H1 (cell line): ENCODE measurements around the gene PIP5K1C. TPM values are rescaled to one million over a fixed set of nuclear protein-coding genes. Genes with fewer than 3 reads are reported as not detected.

ENCODE experiments used
- CTCF ChIA-PET: fragments of 300-600 bp; sonication (Branson Sonifier 250); formaldehyde crosslinking; loops from one replicate; lab custom pipeline; 2021; ENCODE audit not compliant: partially characterized antibody; lab: Charles Lee
- POLR2A ChIA-PET: fragments of 300-600 bp; sonication (Branson Sonifier 250); formaldehyde crosslinking; loops from one replicate; lab custom pipeline; 2021; ENCODE audit warnings: inconsistent platforms; ENCODE audit not compliant: partially characterized antibody; lab: Charles Lee
- DNase-seq, 2 experiments: peaks; one replicate each; pipeline versions ENCODE4 v3.0.0 to v3.0.0-alpha.2; 2010 to 2022; ENCODE audit warnings: low spot score in 2 of 2, low read depth in 1 of 2, mixed read lengths in 1 of 2
- FAIRE-seq: peaks from 2 replicates; lab custom pipeline; 2011; peaks lifted over from hg19 to GRCh38; lab: Jason Lieb, UNC
- H2AFZ ChIP-seq: 2 replicates; pipeline ENCODE4 v1.8.1; 2012; ENCODE audit warnings: low read length, inconsistent platforms
- H2AK5ac ChIP-seq: 2 replicates; pipeline ENCODE4 v1.6.1; 2013; ENCODE audit warnings: low read depth, low read length
- H2BK120ac ChIP-seq: replicated peaks from 2 replicates; pipeline ENCODE3; 2013; ENCODE audit warnings: low read depth, low read length, inconsistent platforms
- H2BK12ac ChIP-seq: 2 replicates; pipeline ENCODE4 v1.6.1; 2013; ENCODE audit warnings: low read depth, low read length
- H2BK15ac ChIP-seq: 2 replicates; pipeline ENCODE4 v1.6.1; 2013; ENCODE audit warnings: low read length
- H2BK20ac ChIP-seq: 2 replicates; pipeline ENCODE4 v1.6.1; 2013; ENCODE audit warnings: low read length
- H2BK5ac ChIP-seq: 2 replicates; pipeline ENCODE4 v1.6.1; 2013; ENCODE audit warnings: low read depth, low read length
- H3K14ac ChIP-seq: 2 replicates; pipeline ENCODE4 v1.6.1; 2013; ENCODE audit warnings: inconsistent platforms; ENCODE audit not compliant: insufficient read length
- H3K18ac ChIP-seq: 2 replicates; pipeline ENCODE4 v1.6.1; 2013; ENCODE audit warnings: low read length; ENCODE audit errors: extremely low read depth
- H3K23ac ChIP-seq: 2 replicates; pipeline ENCODE4 v1.6.1; 2013; ENCODE audit warnings: inconsistent platforms; ENCODE audit not compliant: insufficient read length
- H3K23me2 ChIP-seq: 2 replicates; pipeline ENCODE4 v1.6.1; 2013; ENCODE audit warnings: low read depth, low read length
- H3K27ac ChIP-seq: 2 replicates; pipeline ENCODE4 v1.6.1; 2011; ENCODE audit warnings: low read depth, low read length, inconsistent platforms
- H3K27me3 ChIP-seq, 4 experiments: replicated peaks in 1 of 4; 1 replicate in 1 of 4; 2 replicates in 3 of 4; pipeline versions ENCODE4 v1.6.1 to v1.8.1; 2011 to 2013; ENCODE audit warnings: low read length in 3 of 4, mild to moderate bottlenecking in 3 of 4, inconsistent platforms in 2 of 4, mixed read lengths in 2 of 4, moderate library complexity in 1 of 4; ENCODE audit not compliant: control insufficient read depth in 3 of 4, insufficient read depth in 3 of 4; ENCODE audit errors: extremely low read depth in 1 of 4
- H3K36me3 ChIP-seq, 4 experiments: 2 replicates each; pipeline versions ENCODE4 v1.6.1 to v1.8.1; 2011 to 2013; ENCODE audit warnings: mild to moderate bottlenecking in 4 of 4, low read length in 3 of 4, moderate library complexity in 2 of 4, control low read depth in 1 of 4, inconsistent platforms in 1 of 4; ENCODE audit not compliant: insufficient read depth in 4 of 4, control insufficient read depth in 2 of 4
- H3K4ac ChIP-seq: replicated peaks from 2 replicates; pipeline ENCODE3; 2013; ENCODE audit warnings: low read length, low read depth, mixed read lengths, inconsistent platforms; ENCODE audit not compliant: insufficient read length
- H3K4me1 ChIP-seq, 4 experiments: replicated peaks in 1 of 4; 1 replicate in 1 of 4; 2 replicates in 3 of 4; pipeline versions ENCODE4 v1.6.1 to v1.8.1; 2011 to 2013; ENCODE audit warnings: low read length in 3 of 4, inconsistent platforms in 2 of 4, mixed read lengths in 1 of 4; ENCODE audit not compliant: insufficient read depth in 4 of 4, control insufficient read depth in 3 of 4
- H3K4me2 ChIP-seq, 2 experiments: 2 replicates each; pipeline versions ENCODE4 v1.6.1 to v1.8.1; 2011 to 2013; ENCODE audit warnings: low read depth in 2 of 2, low read length in 2 of 2, control low read depth in 1 of 2, inconsistent platforms in 1 of 2, mild to moderate bottlenecking in 1 of 2; ENCODE audit not compliant: insufficient read depth in 1 of 2
- H3K4me3 ChIP-seq, 4 experiments: fragments of 200-600, 300-600 bp in 1 of 4; sonication (generic), shearing (Covaris generic), sonication (Bioruptor Twin) in 1 of 4; 2 replicates each; pipeline versions ENCODE4 v1.5.1 to v1.8.1; 2011 to 2016; ENCODE audit warnings: low read length in 4 of 4, low read depth in 3 of 4, control low read depth in 2 of 4, inconsistent platforms in 2 of 4, mild to moderate bottlenecking in 2 of 4, mixed read lengths in 1 of 4, moderate library complexity in 1 of 4; ENCODE audit not compliant: insufficient read depth in 2 of 4; ENCODE audit errors: extremely low read depth in 1 of 4
- H3K56ac ChIP-seq: replicated peaks from 2 replicates; pipeline ENCODE3; 2013; ENCODE audit warnings: low read depth, mild to moderate bottlenecking, mixed read lengths, low read length, inconsistent platforms; ENCODE audit not compliant: insufficient read length
- H3K79me1 ChIP-seq: 2 replicates; pipeline ENCODE4 v1.6.1; 2013; ENCODE audit warnings: low read depth, low read length, control low read depth
- H3K79me2 ChIP-seq, 2 experiments: 2 replicates each; pipeline versions ENCODE4 v1.6.1 to v1.8.1; 2012 to 2013; ENCODE audit warnings: low read length in 2 of 2, mild to moderate bottlenecking in 2 of 2, inconsistent platforms in 1 of 2; ENCODE audit not compliant: insufficient read depth in 2 of 2, control insufficient read depth in 1 of 2
- H3K9ac ChIP-seq, 4 experiments: replicated peaks in 1 of 4; 1 replicate in 1 of 4; 2 replicates in 3 of 4; pipeline versions ENCODE4 v1.6.1 to v1.8.1; 2011 to 2013; ENCODE audit warnings: low read depth in 3 of 4, low read length in 3 of 4, control low read depth in 2 of 4, mild to moderate bottlenecking in 2 of 4, moderate library complexity in 2 of 4, inconsistent platforms in 1 of 4; ENCODE audit errors: extremely low read depth in 1 of 4
- H3K9me3 ChIP-seq, 2 experiments: 2 replicates each; pipeline versions ENCODE4 v1.6.1 to v1.8.1; 2012 to 2013; ENCODE audit warnings: mild to moderate bottlenecking in 2 of 2, moderate library complexity in 2 of 2, control low read depth in 1 of 2, inconsistent platforms in 1 of 2, low read depth in 1 of 2, low read length in 1 of 2, mixed read lengths in 1 of 2; ENCODE audit not compliant: insufficient read depth in 2 of 2
- H4K20me1 ChIP-seq, 2 experiments: replicated peaks in 1 of 2; 2 replicates each; pipeline versions ENCODE3 to v1.8.1; 2011 to 2013; ENCODE audit warnings: inconsistent platforms in 2 of 2, low read length in 2 of 2, mild to moderate bottlenecking in 1 of 2; ENCODE audit not compliant: insufficient read depth in 2 of 2, control insufficient read depth in 1 of 2
- H4K5ac ChIP-seq: 2 replicates; pipeline ENCODE4 v1.6.1; 2013; ENCODE audit warnings: low read length, low read depth, mixed read lengths, inconsistent platforms; ENCODE audit not compliant: insufficient read length
- H4K8ac ChIP-seq: 2 replicates; pipeline ENCODE4 v1.8.0; 2013; ENCODE audit warnings: mild to moderate bottlenecking, moderate library complexity, low read length, inconsistent platforms; ENCODE audit not compliant: insufficient read depth; ENCODE audit errors: extremely low read depth
- H4K91ac ChIP-seq: replicated peaks from 2 replicates; pipeline ENCODE3; 2013; ENCODE audit warnings: low read length, mixed read lengths, inconsistent platforms; ENCODE audit not compliant: insufficient read length
- BCL11A ChIP-seq, 2 experiments: IDR thresholded peaks; one replicate each; pipeline ENCODE4 v1.6.1; 2011; ENCODE audit warnings: low read depth in 2 of 2, low read length in 2 of 2, mild to moderate bottlenecking in 2 of 2
- GABPA ChIP-seq: IDR thresholded peaks from 2 replicates; pipeline ENCODE4 v1.6.1; 2011; ENCODE audit warnings: mild to moderate bottlenecking, low read length, moderate library complexity, borderline replicate concordance; ENCODE audit not compliant: insufficient read depth
- WGBS, 2 experiments: shearing (Covaris generic) in 1 of 2; methylation state at CpG; one replicate each; pipeline versions ENCODE4 v1.1.6 to v1.1.7; 2013 to 2015; ENCODE audit warnings: low lambda C conversion rate in 2 of 2, mixed read lengths in 2 of 2, inconsistent platforms in 1 of 2, low coverage in 1 of 2, missing lambda C conversion rate in 1 of 2; ENCODE audit not compliant: insufficient replicate concordance in 2 of 2, insufficient coverage in 1 of 2, insufficient read length in 1 of 2; ENCODE audit errors: extremely low coverage in 1 of 2, missing lambda C conversion rate in 1 of 2; 5-methylcytosine and 5-hydroxymethylcytosine counted together
- polyA plus RNA-seq, 7 experiments: library from polyadenylated mRNA; depleted of rRNA in 3 of 7; stranded (reverse) in 5 of 7; unstranded in 2 of 7; fragments of >200 nt in 5 of 7; fragments of 200-250 nt in 2 of 7; gene quantifications; 1 replicate in 5 of 7; 2 replicates in 1 of 7; 4 replicates in 1 of 7; pipeline versions ENCODE4 v1.2.1 to v1.2.3, GENCODE V29; 2011 to 2013; ENCODE audit warnings: missing spikeins in 2 of 7, mixed read lengths in 2 of 7
- total RNA-seq: library from RNA; stranded (reverse); fragmentation: NEBNext Ultra II Directional; extraction: Animal tissue kit (Norgen Biotek cat#: 25700); gene quantifications from 2 replicates; pipeline ENCODE4 v1.2.1, GENCODE V29; 2021

The PIP5K1C gene
- total and polyA plus RNA-seq, 2 of the 8 experiments (the other 6 are each of a cell fraction or from before 2014, with no cell fraction given): 10.6 to 32.9 TPM

- H3K9ac ChIP-seq: no peak overlapping the region
- no peak overlapping the region for H4K91ac ChIP-seq
- H2BK120ac ChIP-seq: no peak overlapping the region
- CTCF ChIA-PET: interaction anchor here (0.7 to 3.5 kb wide), 7 partner anchors 8 to 25 kb away, joined by 3 to 16 read pairs (median 3); partner anchors contain the start of gene GIPC3
- no peak overlapping the region for H3K4me3 ChIP-seq
- H2AFZ ChIP-seq: no peak overlapping the region
- no peak overlapping the region for H3K4ac ChIP-seq
- no peaks in the 10 kb centered on the region for H3K36me3 ChIP-seq
- H2BK20ac ChIP-seq: no peak overlapping the region
- H3K18ac ChIP-seq: no peak overlapping the region
- H3K9me3 ChIP-seq: no peaks in the 10 kb centered on the region
- H2BK15ac ChIP-seq: no peak overlapping the region
- no peak overlapping the region for H3K27ac ChIP-seq
- FAIRE-seq: no peak
- no peak overlapping the region for H3K56ac ChIP-seq
- H3K4me1 ChIP-seq: peaks cover 0 to 3% (median 1%) of the 10 kb centered on the region in 4 experiments; a peak in 4 of 7 replicates
- peaks cover 0 to 3% of the 10 kb centered on the region in 2 experiments for H4K20me1 ChIP-seq
- peaks cover 5% of the 10 kb centered on the region; the same call in 1 of the 2 replicates for H3K23me2 ChIP-seq
- H3K4me2 ChIP-seq: no peak overlapping the region
- H2BK5ac ChIP-seq: no peak overlapping the region
- POLR2A ChIA-PET: interaction anchor here (0.9 to 1.6 kb wide), 2 partner anchors 26 to 98 kb away, joined by 3 to 4 read pairs; no protein-coding TSS in a partner anchor
- 86% methylated on average over 12 of the region's 12 CpGs; no CpG with 5 or more reads in 1 of the 2 experiments for WGBS, 2 experiments
- no peak overlapping the region for H3K14ac ChIP-seq
- H4K8ac ChIP-seq: no peak overlapping the region
- DNase-seq: no peak
- H3K27me3 ChIP-seq: peaks cover 0 to 13% (median 12%) of the 10 kb centered on the region in 4 experiments; a peak in 5 of 7 replicates
- H4K5ac ChIP-seq: no peak overlapping the region
- H3K23ac ChIP-seq: no peak overlapping the region
- H3K79me1 ChIP-seq: no peaks in the 10 kb centered on the region
- no peaks in the 10 kb centered on the region for H3K79me2 ChIP-seq
- no peak overlapping the region for H2BK12ac ChIP-seq
- H2AK5ac ChIP-seq: no peak overlapping the region
- TF ChIP-seq BCL11A (IDR thresholded peaks at IDR 0.05; ENCODE audit: low read depth in 2 of 2, low read length in 2 of 2) (no peak), GABPA (no peak)
Measured at GRCh38 chr19:3601021-3601420, 99.2 kb downstream of the PIP5K1C start.
